ENCODE measurements around the gene OSBPL1A.

DNA sequence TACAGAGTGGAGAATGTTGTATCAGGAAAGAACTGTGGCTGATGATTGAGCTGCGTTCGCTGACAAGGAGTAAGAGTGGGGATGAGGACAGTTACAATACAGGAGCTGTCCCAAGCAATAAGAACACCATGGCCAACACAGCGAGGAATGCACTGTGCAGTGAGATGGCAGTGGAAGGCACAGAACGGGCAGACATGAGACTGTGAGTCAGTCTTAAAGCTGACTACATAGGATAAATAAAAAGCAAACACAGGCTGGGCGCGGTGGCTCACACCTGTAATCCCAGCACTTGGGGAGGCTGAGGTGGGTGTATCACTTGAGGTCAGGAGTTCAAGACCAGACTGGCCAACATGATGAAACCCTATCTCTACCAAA, 169.0 kb downstream of the OSBPL1A start:
- TF ChIP-seq EZH2 (IDR thresholded peaks at IDR 0.05; ENCODE audit: insufficient read depth, poor library complexity, severe bottlenecking) (no peak), EZH2phosphoT487 (IDR thresholded peaks at IDR 0.05; ENCODE audit: insufficient read depth, low read depth) (no peak)

Data from GM23248 (cell line).